ENCODE data around the gene FLT3LG.

FLT3LG gene

DNA sequence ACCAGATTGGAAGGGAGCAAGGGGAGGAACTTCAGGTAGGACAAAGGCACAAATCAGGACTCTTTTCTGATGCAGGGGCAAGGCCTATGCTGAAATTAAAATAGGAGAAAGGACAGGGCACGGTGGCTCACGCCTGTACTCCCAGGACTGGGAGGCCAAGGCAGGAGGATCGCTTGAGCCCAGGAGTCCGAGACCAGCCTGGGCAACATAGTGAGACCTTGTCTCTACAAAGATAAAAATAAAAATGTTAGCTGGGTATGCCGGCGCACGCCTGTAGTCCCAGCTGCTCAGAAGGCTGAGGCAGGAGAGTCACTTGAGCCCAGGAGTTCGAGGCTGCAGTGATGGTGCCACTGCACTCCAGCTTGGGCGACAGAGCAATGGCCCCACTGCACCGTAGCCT is 38.3 kb upstream of the FLT3LG start:
- DNase-seq (ENCODE audit: low read depth): no peak
- no peak overlapping the region for H3K4me3 ChIP-seq (ENCODE audit: low read length)
- TF ChIP-seq, protein P1, sequence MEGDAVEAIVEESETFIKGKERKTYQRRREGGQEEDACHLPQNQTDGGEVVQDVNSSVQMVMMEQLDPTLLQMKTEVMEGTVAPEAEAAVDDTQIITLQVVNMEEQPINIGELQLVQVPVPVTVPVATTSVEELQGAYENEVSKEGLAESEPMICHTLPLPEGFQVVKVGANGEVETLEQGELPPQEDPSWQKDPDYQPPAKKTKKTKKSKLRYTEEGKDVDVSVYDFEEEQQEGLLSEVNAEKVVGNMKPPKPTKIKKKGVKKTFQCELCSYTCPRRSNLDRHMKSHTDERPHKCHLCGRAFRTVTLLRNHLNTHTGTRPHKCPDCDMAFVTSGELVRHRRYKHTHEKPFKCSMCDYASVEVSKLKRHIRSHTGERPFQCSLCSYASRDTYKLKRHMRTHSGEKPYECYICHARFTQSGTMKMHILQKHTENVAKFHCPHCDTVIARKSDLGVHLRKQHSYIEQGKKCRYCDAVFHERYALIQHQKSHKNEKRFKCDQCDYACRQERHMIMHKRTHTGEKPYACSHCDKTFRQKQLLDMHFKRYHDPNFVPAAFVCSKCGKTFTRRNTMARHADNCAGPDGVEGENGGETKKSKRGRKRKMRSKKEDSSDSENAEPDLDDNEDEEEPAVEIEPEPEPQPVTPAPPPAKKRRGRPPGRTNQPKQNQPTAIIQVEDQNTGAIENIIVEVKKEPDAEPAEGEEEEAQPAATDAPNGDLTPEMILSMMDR (conservative IDR thresholded peaks at IDR 0.05; ENCODE audit: low read depth, low read length): no peak

DNA sequence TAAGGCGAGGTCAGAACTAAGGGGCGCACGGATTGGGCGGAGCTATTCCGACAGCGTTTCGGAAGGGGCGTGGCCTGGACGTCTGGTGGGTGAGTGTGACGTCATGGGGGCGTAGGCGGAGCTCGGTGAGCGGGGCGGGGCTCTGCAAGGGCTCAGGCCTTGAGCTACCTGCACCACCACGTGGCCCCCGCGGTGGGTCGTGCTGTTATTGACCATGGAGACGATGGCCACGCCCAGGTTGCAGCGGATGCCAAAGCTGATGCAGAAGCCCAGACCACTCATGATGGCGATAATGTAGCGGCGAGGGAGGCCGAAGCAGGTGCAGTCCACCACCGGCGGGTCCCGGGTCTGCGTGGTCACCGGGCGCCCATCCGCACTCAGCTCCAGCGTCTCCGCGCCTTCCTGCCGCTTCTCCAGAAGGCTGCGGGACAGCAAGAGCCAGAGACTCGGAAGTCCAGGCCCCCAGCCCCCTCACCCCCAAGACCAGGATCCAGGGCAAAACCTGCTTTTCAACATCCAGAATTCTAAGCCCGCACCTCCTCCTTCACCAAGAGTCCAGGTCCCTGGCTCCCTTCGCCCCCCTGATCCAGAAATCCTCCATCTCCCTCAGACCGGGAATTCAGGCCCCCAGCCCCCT is 37.5 kb upstream of the FLT3LG start:
- DNase-seq (ENCODE audit: low read depth): no peak
- TF ChIP-seq, protein P1 (conservative IDR thresholded peaks at IDR 0.05; ENCODE audit: low read depth, low read length): no peak
- H3K4me3 ChIP-seq (ENCODE audit: low read length): no peak overlapping the region

DNA sequence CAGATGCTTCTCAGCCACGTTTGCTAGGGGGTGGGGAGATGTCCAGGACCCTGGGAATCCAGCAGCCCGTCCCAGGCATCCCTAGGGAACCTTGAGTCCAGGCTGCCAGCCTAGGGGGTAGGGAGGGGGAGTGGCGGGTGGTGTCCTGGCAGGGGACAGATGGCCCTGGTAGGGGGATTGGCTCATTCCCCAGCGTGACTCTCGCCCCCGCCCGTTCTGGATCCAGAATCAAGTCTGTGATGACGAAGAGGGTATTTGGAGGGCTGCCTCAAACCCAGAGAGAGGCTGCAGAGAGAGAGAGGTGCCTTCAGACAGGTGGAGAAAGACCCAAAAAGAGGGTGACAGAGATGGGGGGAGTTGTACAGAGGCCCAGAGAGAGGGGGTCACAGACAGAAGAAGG is 36.8 kb upstream of the FLT3LG start:
- TF ChIP-seq, protein P1 (conservative IDR thresholded peaks at IDR 0.05; ENCODE audit: low read depth, low read length): no peak
- no peak for DNase-seq (ENCODE audit: low read depth)
- no peak overlapping the region for H3K4me3 ChIP-seq (ENCODE audit: low read length)

DNA sequence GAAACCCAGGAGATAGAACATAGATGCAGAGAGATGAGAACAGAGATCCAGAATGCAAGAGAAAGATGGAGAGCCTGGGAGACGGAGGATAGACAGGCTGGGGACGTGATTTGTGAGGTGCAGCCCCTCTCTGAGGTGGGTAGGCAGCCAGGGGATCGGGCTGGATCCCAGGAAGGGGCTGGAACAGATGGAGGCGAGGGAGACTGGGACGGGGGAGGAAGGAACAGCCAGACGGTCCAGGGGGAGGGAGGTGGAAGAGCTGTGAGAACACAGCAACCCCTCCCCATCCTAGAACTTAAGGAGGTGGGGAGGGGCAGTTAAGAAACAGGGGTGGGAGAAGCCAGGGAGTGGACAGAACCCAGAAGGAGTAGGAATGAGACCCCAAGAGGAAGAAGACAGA is 35.8 kb upstream of the FLT3LG start:
- DNase-seq (ENCODE audit: low read depth): no peak
- H3K4me3 ChIP-seq (ENCODE audit: low read length): no peak overlapping the region
- TF ChIP-seq, protein P1 (conservative IDR thresholded peaks at IDR 0.05; ENCODE audit: low read depth, low read length): no peak

DNA sequence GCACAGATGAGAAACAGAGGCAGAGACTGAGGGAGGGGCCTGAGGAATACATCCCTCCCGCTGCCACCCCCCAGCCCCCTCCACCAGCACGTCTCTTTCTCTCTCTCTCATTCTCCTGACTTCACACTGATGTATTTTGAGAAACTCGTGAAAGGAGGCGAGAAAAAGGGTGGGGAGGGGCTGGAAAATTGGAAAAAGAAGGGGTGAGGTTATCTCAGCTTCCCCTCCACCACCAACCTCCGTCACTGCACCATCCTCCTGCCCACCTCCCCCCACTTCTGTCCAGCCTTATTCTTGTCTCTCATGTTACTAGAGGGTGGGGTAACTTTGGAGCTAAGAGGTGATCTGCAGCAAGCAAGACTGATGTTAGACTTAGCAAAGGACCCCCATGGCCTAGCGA is 34.2 kb upstream of the FLT3LG start:
- no peak overlapping the region for H3K4me3 ChIP-seq (ENCODE audit: low read length)
- TF ChIP-seq, protein P1 (conservative IDR thresholded peaks at IDR 0.05; ENCODE audit: low read depth, low read length): no peak
- no peak for DNase-seq (ENCODE audit: low read depth)

DNA sequence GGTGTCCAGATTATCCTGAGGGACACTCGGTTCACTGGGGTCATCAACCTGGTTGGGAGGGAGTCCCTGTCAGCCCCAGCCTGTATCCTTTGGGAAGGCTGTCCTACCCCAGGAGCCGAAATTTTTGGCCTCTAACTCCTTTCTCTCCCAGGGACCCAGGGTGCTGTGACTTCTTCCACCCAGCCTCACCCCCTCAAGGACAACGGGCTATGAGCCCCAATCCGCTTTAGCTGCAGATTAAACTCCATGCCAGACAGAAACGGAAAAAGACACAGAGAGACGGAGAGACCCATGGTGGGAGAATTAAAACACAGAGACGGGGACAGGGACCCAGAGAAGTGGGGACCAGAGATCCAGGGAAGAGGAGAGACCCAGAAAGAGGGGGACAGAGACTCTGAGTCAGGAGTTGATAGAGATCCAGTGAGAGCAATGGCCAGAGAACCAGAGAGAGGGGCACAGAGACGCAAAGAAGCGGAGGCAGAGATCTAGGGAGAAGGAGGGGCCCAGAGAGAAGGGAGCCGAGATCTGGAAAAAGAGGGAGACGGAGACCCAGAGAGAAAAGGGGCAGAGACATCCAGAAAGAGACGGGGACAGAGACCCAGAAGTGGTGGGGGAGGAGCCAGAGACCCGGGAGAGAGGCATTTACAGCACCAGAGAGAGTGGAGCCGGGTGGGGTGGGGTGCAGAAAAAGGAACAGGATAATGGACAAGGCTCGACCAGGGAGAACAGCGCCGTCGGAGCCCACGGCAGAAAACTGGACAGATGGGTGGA is 33.4 kb upstream of the FLT3LG start:
- no peak overlapping the region for H3K4me3 ChIP-seq (ENCODE audit: low read length)
- TF ChIP-seq, protein P1 (conservative IDR thresholded peaks at IDR 0.05; ENCODE audit: low read depth, low read length): no peak
- no peak for DNase-seq (ENCODE audit: low read depth)

Data from retinal pigment epithelial cell (primary cell).